K562 (cell line): ENCODE data around the gene SCAPER. TPM values are rescaled to one million over a fixed set of nuclear protein-coding genes. Genes with fewer than 3 reads are reported as not detected.

Experiments
- EP400 ChIP-seq: fragments of 450-650 bp; IDR thresholded peaks from 2 replicates; pipeline ENCODE4 v1.6.1; 2017; ENCODE audit warnings: antibody characterized with exemption, mild to moderate bottlenecking, moderate library complexity
- SOX6 ChIP-seq: fragments of 450-650 bp; IDR thresholded peaks from 2 replicates; pipeline ENCODE4 v1.6.1; 2014; ENCODE audit warnings: mild to moderate bottlenecking
- polyA plus RNA-seq, 8 experiments: library from polyadenylated mRNA; depleted of rRNA in 4 of 8; stranded (reverse) in 5 of 8; unstranded in 3 of 8; fragments of >200 nt; fragmentation: Nextera tagmentation in 2 of 8; fragmentation: Illumina TruSeq in 1 of 8; extraction: Ambion mirVana in 2 of 8; extraction: Trizol in 1 of 8; gene quantifications; 2 replicates each; pipeline versions ENCODE4 v1.2.1 to v1.2.3, GENCODE V29; 2011 to 2014; ENCODE audit warnings: inconsistent platforms in 1 of 8, missing spikeins in 1 of 8
- total RNA-seq, 7 experiments: library from RNA; depleted of rRNA in 6 of 7; stranded (reverse); fragments of >200 nt in 6 of 7; fragmentation: Illumina TruSeq in 2 of 7; extraction: Trizol in 2 of 7; gene quantifications; 2 replicates each; pipeline versions ENCODE4 v1.2.1 to v1.2.3, GENCODE V29; 2011 to 2021; ENCODE audit warnings: low replicate concordance in 1 of 7
- TF ChIP-seq, protein P1 (sequence below): fragments of 450-650 bp; IDR thresholded peaks from 2 replicates; pipeline ENCODE4 v1.6.1; 2016; ENCODE audit warnings: mild to moderate bottlenecking, moderate library complexity
- TF ChIP-seq, protein P2 (sequence below), 2 experiments: fragments of 450-650 bp; IDR thresholded peaks; 2 replicates each; pipeline ENCODE4 v1.6.1; 2016; ENCODE audit warnings: mild to moderate bottlenecking in 2 of 2, borderline replicate concordance in 1 of 2, low read depth in 1 of 2, moderate library complexity in 1 of 2

SCAPER gene
- total and polyA plus RNA-seq, 9 of the 15 experiments (the other 6 are each of a cell fraction or from before 2014, with no cell fraction given), result 1.3 to 5.7 (median 3.2) TPM

DNA sequence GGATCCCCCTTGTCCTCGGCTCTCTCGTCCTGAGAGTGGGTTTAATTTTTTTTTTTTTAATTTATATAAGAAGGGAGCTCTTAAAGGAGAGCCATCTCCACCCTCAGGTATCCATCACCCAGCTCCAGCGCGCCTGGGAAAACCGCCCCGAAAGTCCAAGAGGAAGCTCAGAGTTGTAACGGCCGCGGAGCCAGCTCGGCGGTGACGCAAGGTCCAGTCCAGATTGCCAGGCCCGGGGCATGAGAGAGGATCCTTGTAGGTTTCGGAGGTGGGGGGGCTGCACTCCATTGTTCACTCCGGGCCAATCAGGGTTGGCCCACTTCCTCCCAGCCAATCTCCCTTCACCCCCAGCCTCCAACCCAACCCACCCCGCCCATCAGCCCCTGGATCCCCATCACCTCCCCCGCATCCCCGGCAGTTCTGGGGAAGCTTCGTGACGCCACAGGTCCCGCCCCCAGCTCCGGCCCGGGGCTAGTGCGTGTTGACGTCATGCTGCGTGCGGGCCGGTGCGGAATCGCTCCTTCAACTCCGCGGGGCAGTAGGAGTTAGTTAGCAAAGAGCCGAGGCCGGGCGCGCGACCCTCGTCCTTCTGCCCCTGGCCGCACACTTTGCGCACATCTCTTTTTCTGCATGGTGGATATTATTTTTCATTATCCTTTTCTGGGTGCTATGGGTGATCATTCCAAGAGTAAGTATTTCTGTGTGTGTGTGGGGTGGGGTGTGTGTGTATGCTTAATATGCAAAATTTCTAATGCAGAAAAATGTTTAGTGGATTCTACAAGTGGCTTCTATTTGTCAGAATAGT, 568.7 kb downstream of the SCAPER start, which contains the start of gene ISL2 (continued):
- TF ChIP-seq, protein P1, sequence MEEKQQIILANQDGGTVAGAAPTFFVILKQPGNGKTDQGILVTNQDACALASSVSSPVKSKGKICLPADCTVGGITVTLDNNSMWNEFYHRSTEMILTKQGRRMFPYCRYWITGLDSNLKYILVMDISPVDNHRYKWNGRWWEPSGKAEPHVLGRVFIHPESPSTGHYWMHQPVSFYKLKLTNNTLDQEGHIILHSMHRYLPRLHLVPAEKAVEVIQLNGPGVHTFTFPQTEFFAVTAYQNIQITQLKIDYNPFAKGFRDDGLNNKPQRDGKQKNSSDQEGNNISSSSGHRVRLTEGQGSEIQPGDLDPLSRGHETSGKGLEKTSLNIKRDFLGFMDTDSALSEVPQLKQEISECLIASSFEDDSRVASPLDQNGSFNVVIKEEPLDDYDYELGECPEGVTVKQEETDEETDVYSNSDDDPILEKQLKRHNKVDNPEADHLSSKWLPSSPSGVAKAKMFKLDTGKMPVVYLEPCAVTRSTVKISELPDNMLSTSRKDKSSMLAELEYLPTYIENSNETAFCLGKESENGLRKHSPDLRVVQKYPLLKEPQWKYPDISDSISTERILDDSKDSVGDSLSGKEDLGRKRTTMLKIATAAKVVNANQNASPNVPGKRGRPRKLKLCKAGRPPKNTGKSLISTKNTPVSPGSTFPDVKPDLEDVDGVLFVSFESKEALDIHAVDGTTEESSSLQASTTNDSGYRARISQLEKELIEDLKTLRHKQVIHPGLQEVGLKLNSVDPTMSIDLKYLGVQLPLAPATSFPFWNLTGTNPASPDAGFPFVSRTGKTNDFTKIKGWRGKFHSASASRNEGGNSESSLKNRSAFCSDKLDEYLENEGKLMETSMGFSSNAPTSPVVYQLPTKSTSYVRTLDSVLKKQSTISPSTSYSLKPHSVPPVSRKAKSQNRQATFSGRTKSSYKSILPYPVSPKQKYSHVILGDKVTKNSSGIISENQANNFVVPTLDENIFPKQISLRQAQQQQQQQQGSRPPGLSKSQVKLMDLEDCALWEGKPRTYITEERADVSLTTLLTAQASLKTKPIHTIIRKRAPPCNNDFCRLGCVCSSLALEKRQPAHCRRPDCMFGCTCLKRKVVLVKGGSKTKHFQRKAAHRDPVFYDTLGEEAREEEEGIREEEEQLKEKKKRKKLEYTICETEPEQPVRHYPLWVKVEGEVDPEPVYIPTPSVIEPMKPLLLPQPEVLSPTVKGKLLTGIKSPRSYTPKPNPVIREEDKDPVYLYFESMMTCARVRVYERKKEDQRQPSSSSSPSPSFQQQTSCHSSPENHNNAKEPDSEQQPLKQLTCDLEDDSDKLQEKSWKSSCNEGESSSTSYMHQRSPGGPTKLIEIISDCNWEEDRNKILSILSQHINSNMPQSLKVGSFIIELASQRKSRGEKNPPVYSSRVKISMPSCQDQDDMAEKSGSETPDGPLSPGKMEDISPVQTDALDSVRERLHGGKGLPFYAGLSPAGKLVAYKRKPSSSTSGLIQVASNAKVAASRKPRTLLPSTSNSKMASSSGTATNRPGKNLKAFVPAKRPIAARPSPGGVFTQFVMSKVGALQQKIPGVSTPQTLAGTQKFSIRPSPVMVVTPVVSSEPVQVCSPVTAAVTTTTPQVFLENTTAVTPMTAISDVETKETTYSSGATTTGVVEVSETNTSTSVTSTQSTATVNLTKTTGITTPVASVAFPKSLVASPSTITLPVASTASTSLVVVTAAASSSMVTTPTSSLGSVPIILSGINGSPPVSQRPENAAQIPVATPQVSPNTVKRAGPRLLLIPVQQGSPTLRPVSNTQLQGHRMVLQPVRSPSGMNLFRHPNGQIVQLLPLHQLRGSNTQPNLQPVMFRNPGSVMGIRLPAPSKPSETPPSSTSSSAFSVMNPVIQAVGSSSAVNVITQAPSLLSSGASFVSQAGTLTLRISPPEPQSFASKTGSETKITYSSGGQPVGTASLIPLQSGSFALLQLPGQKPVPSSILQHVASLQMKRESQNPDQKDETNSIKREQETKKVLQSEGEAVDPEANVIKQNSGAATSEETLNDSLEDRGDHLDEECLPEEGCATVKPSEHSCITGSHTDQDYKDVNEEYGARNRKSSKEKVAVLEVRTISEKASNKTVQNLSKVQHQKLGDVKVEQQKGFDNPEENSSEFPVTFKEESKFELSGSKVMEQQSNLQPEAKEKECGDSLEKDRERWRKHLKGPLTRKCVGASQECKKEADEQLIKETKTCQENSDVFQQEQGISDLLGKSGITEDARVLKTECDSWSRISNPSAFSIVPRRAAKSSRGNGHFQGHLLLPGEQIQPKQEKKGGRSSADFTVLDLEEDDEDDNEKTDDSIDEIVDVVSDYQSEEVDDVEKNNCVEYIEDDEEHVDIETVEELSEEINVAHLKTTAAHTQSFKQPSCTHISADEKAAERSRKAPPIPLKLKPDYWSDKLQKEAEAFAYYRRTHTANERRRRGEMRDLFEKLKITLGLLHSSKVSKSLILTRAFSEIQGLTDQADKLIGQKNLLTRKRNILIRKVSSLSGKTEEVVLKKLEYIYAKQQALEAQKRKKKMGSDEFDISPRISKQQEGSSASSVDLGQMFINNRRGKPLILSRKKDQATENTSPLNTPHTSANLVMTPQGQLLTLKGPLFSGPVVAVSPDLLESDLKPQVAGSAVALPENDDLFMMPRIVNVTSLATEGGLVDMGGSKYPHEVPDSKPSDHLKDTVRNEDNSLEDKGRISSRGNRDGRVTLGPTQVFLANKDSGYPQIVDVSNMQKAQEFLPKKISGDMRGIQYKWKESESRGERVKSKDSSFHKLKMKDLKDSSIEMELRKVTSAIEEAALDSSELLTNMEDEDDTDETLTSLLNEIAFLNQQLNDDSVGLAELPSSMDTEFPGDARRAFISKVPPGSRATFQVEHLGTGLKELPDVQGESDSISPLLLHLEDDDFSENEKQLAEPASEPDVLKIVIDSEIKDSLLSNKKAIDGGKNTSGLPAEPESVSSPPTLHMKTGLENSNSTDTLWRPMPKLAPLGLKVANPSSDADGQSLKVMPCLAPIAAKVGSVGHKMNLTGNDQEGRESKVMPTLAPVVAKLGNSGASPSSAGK, result 0 out of 2 replicates have a peak, but pooled peaks have one; percentile 19
- peak; percentile 93 for TF ChIP-seq EP400
- TF ChIP-seq SOX6, result peak; percentile 93
- TF ChIP-seq, protein P2, sequence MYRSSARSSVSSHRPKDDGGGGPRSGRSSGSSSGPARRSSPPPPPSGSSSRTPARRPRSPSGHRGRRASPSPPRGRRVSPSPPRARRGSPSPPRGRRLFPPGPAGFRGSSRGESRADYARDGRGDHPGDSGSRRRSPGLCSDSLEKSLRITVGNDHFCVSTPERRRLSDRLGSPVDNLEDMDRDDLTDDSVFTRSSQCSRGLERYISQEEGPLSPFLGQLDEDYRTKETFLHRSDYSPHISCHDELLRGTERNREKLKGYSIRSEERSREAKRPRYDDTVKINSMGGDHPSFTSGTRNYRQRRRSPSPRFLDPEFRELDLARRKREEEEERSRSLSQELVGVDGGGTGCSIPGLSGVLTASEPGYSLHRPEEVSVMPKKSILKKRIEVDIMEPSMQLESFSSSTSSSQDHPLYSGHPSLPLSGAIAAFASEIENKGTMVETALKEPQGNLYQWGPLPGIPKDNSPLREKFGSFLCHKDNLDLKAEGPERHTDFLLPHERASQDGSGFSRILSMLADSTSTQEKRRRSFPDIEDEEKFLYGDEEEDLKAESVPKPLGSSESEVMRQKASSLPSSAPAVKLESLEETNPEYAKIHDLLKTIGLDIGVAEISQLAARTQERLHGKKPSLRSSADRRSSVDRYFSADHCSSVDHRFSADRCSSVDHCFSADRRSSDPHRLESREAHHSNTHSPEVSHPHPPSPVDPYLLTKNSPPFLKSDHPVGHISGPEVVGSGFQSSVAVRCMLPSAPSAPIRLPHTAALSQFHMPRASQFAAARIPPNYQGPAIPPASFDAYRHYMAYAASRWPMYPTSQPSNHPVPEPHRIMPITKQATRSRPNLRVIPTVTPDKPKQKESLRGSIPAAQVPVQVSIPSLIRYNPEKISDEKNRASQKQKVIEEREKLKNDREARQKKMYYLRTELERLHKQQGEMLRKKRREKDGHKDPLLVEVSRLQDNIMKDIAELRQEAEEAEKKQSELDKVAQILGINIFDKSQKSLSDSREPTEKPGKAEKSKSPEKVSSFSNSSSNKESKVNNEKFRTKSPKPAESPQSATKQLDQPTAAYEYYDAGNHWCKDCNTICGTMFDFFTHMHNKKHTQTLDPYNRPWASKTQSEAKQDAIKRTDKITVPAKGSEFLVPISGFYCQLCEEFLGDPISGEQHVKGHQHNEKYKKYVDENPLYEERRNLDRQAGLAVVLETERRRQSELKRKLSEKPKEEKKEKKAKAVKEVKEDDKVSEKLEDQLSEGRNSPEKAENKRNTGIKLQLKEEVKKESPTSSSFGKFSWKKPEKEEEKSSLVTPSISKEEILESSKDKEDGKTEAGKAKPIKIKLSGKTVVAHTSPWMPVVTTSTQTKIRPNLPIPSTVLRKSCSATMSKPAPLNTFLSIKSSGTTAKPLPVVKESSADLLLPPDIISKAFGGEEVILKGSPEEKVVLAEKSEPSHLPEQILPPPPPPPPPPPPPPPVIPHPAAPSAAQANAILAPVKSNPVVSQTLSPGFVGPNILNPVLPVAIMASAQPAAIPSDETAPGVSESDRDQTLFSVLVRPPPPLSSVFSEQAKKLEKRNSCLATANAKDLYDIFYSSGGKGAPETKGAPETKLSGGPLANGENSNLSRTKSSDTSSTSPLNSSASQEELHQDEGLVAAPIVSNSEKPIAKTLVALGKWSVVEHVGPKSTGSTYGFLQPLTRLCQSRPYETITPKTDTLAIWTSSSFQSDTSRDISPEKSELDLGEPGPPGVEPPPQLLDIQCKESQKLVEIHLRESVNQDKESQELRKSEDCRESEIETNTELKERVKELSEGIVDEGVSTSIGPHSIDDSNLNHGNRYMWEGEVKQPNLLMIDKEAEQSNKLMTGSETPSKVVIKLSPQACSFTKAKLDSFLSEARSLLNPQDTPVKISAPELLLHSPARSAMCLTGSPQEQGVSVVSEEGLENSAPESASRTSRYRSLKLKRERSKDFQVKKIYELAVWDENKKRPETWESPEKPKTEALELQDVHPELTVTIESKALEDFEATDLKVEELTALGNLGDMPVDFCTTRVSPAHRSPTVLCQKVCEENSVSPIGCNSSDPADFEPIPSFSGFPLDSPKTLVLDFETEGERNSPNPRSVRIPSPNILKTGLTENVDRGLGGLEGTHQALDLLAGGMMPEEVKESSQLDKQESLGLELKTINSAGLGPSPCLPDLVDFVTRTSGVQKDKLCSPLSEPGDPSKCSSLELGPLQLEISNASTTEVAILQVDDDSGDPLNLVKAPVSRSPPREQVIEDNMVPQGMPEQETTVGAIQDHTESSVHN (IDR thresholded peaks at IDR 0.05; ENCODE audit: borderline replicate concordance in 1 of 2, low read depth in 1 of 2), result no peak
